ENCODE results near the gene LRP4.

The LRP4 gene

GRCh38 chr11:46838501-46838900 lies 79.8 kb downstream of the LRP4 start:
- no peak for DNase-seq

GRCh38 chr11:46837860-46838259 lies 80.5 kb downstream of the LRP4 start:
- DNase-seq: no peak

- DNase-seq: no peak
Observed at GRCh38 chr11:46836870-46837269, 81.5 kb downstream of the LRP4 start.

GRCh38 chr11:46836431-46836830 lies 81.9 kb downstream of the LRP4 start:
- no peak for DNase-seq

- peak; percentile 11 for DNase-seq
Observed at GRCh38 chr11:46835897-46836296, 82.5 kb downstream of the LRP4 start.

GRCh38 chr11:46834821-46835220 lies 83.5 kb downstream of the LRP4 start:
- no peak for DNase-seq

- DNase-seq: no peak
Observed at GRCh38 chr11:46832511-46833214, 85.7 kb downstream of the LRP4 start.

GRCh38 chr11:46827995-46828394 lies 90.4 kb downstream of the LRP4 start:
- no peak for DNase-seq

GRCh38 chr11:46826310-46827044 lies 91.9 kb downstream of the LRP4 start:
- peak; percentile 49 for DNase-seq

GRCh38 chr11:46808799-46809431 lies 109.4 kb downstream of the LRP4 start:
- DNase-seq: peak; percentile 73

All from MV-4-11 (cell line).